GM18520 (cell line): Measurements from ENCODE around the gene IQSEC3.
"Not testable (repeated sequence)": the region's sequence is repeated elsewhere in the genome, so short reads cannot be mapped to it uniquely, and the experiment has no call there.

Source experiments
- ATAC-seq: cut with Tn5 transposase; IDR thresholded peaks from one replicate; pipeline ENCODE4 v1.9.1; 2021; ENCODE audit not compliant: unreplicated experiment

Gene IQSEC3

DNA sequence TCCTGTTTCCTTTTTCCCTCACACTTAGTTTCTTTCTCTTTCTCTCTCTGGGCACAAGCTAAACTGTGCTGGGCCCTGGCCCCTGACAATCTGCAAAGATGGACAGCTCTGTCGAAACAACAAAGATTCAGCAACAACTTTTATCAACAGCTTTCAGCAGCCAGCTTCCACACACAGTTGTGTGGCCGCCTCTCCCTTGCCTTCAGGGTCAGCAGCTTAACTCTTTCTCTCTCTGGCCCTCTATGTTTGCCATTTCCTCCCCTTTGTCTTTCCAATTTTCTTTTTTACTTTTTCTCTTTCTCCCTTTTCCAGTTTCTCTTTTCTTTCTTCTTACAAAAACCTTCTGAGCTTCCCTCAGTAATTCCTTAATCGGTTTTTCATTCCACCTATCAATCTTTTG, 43.3 kb downstream of the IQSEC3 start:
- ATAC-seq, result no peak

- ATAC-seq, result no peak
Measured at GRCh38 chr12:111699-112493, 45.3 kb downstream of the IQSEC3 start.

DNA sequence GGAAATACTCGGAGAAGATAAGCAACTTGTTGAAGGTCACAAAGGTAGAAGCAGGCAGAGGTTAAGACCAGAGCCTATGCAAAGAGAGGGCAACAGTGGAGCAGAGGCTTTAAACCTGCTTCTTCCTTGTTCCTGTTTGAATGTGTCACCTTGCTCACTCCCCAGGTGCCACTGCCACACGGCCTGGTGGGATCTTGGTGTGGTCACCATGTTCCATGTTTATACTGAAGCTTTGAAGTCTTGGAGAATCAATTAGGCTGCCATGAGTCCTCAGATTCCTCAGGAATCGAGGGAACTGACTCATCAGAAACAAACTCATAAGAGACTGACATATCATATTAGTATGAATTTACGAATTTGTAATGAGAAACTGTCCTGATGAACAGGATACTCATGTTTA, 46.8 kb downstream of the IQSEC3 start:
- no peak for ATAC-seq

DNA sequence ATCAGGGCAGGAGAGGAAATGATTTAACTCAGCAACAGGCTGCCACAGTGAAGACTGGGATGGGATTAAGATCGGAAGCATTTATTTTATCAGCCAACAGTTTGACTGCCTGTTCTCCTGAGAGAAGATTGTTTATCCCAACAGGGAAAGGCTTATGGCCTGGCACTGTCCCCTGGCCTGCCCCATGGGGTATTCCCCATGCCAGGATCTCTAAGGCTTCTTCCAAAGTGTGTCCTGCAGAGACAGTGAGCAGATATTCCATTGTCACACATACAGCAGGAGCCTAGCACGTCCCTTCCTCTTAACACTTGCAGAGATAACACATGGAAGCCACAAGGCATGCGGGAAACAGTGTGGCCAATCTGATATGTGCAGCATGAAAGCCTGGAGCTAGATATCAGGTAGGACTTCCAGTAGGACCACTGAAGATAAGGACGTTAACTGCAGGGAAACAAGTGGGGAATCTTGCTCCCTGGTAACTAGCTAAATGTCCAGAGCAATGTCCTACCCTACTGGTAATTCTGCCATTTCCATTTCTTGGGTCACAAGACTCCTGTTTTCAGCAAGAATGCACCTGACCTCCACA, 48.2 kb downstream of the IQSEC3 start:
- no peak for ATAC-seq

- ATAC-seq, result no peak
Measured at GRCh38 chr12:115518-115917, 49.0 kb downstream of the IQSEC3 start.

GRCh38 chr12:115960-116915, 49.7 kb downstream of the IQSEC3 start:
- ATAC-seq, result no peak

GRCh38 chr12:117311-117710, 50.7 kb downstream of the IQSEC3 start:
- ATAC-seq, result no peak

- no peak for ATAC-seq
Measured at GRCh38 chr12:117816-118345, 51.3 kb downstream of the IQSEC3 start.

GRCh38 chr12:118591-118990, 52.0 kb downstream of the IQSEC3 start:
- no peak for ATAC-seq

- no peak for ATAC-seq
Measured at GRCh38 chr12:120951-121350, 54.4 kb downstream of the IQSEC3 start.

GRCh38 chr12:121647-122046, 55.1 kb downstream of the IQSEC3 start:
- no peak for ATAC-seq

GRCh38 chr12:125075-125474, 58.5 kb downstream of the IQSEC3 start:
- ATAC-seq, result no peak

- ATAC-seq, result no peak
Measured at GRCh38 chr12:125566-125965, 59.0 kb downstream of the IQSEC3 start.

DNA sequence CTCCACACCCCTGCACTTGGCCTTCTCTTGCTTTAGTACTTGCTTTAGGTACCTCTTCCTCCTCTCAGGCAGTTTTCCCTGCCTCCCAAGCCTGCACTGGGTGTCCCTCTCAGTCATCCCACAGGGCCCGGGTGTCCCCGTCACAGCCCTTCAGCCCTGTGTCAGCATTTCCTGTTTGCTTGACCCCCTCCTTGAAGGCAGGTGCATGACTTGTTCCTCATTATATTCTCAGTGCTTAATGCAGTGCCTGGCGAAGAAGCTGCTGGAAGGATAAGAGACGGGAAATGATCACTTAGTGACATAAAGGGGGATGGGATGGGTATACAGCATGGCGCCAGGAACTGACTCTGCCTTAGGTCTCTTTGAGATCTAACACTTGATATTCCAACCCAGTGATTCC, 61.5 kb downstream of the IQSEC3 start:
- ATAC-seq, result no peak

GRCh38 chr12:129001-129400, 62.4 kb downstream of the IQSEC3 start:
- ATAC-seq, result no peak

DNA sequence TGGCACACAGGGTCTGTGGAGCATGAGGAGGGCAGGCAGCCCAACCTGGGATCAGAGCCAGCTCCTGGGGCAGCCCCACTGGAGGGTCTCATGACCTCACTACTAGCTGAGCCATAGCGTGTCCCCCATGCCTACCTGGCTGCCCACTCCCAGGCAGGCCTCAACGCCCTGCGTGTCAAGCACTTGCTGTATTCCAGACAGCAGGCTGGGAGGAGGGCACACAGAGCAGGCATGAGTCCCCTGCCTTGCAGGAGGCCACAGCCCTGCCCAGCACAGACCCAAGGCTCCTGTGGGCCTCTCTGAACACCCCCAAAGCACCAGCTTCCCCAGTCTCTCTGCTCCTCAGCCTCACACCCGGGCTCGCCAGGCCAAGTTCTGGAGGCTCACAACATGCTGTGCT, 64.0 kb downstream of the IQSEC3 start:
- ATAC-seq, result no peak

DNA sequence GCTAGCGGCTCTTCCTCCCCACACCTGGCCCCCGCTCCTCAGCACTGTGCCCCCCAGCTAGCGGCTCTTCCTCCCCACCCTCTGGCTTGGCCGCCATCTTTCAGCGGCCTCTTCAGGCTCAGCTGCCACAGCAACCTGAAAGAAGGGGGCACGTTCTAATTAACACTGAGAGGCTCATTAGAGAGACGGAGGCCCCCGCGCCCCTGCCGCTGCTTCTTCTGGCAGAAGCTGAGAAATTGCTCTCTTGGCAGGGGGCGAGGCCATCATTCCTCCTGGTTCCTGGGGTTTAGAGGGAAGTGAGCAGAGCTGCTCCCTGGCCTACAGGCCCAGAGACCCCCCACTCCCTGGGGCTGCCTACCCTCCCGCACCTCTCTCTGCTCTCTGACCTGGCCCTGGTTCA, 64.4 kb downstream of the IQSEC3 start:
- ATAC-seq, result no peak

- ATAC-seq, result no peak
Measured at GRCh38 chr12:131732-132495, 65.3 kb downstream of the IQSEC3 start.

- ATAC-seq, result not testable (repeated sequence)
Measured at GRCh38 chr12:133616-134232, 67.2 kb downstream of the IQSEC3 start.

DNA sequence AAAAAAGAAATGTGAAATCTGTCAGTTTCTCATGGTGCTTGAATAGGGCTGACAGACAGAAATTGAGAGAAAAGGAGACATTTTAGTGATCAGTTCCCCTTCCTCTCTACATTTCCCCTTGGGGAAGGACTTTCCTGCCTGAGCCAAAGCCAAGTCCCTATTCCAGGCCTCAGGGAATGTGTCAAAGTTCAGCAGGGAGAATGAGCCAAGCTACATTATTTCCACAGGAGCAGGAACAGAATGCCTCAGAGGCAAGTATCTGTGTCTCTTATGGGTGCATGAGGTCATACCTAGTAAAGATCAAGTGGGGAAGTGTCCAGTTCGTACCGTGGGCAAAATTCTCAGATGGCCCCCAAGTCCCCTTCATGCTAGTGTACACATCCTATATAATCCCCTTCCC, 68.6 kb downstream of the IQSEC3 start:
- no peak for ATAC-seq
